HEK293T (cell line): ENCODE results near the gene UGT2B7.
"Not testable (repeated sequence)": the region's sequence is repeated elsewhere in the genome, so short reads cannot be mapped to it uniquely, and the experiment has no call there.

Source experiments
- ARNT ChIP-seq: fragments of 450-650 bp; IDR thresholded peaks from 2 replicates; pipeline ENCODE4 v1.6.1; 2017; ENCODE audit warnings: mild to moderate bottlenecking
- ELF4 ChIP-seq: fragments of 450-650 bp; IDR thresholded peaks from 2 replicates; pipeline ENCODE4 v1.6.1; 2017; ENCODE audit warnings: antibody characterized with exemption
- FOXK2 ChIP-seq: fragments of 450-650 bp; IDR thresholded peaks from 2 replicates; pipeline ENCODE4 v1.6.1; 2016; ENCODE audit warnings: mild to moderate bottlenecking
- FOXM1 ChIP-seq: fragments of 450-650 bp; IDR thresholded peaks from 2 replicates; pipeline ENCODE4 v1.6.1; 2017; ENCODE audit warnings: mild to moderate bottlenecking, borderline replicate concordance
- PKNOX1 ChIP-seq: fragments of 450-650 bp; IDR thresholded peaks from 2 replicates; pipeline ENCODE4 v1.6.1; 2016
- SP1 ChIP-seq: fragments of 450-650 bp; IDR thresholded peaks from 2 replicates; pipeline ENCODE4 v1.6.1; 2017
- SUZ12 ChIP-seq: fragments of 450-650 bp; IDR thresholded peaks from 2 replicates; pipeline ENCODE4 v1.6.1; 2016; ENCODE audit warnings: mild to moderate bottlenecking
- TARDBP ChIP-seq: fragments of 450-650 bp; IDR thresholded peaks from 2 replicates; pipeline ENCODE4 v1.6.1; 2016
- ZNF384 ChIP-seq: fragments of 450-650 bp; IDR thresholded peaks from 2 replicates; pipeline ENCODE4 v1.6.1; 2016

DNA sequence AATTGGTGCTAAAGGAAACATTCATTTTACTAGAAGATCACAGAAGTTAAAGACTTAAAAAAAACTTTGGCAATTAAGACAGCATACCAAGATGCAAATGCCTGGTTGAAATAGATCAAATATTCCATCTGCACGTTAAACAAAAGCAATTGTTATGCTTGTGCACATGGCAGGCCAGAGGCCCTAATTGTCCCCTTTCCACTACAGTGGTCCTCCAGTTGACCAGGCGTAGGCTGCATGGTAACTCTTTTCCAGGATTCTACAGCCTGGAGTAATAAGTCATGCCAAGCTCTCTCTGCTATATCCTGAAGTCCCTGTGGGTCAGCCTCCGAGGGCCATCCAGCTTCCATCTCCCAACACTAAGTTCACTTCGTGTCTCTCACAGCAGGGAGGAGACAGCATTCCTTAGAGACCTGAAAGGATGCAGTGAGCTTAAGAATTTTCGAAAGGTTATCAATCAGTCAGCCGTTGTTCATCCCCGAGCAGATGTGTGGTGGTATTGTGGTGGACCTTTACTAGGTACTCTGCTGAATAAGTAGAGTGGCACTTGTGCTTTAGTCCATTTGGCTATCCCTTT lies 42.9 kb upstream of the UGT2B7 start:
- not testable (repeated sequence) for TF ChIP-seq SUZ12, TARDBP, ZNF384, ARNT, FOXM1, SP1, FOXK2, PKNOX1, ELF4
